Hematopoietic multipotent progenitor cell treated with erythropoietin and hydrocortisone succinate and interleukin-3 and kit ligand, for 6 days (in vitro differentiated cells): ENCODE measurements around the gene TMEM250.

Experiments used
- DNase-seq: peaks from one replicate; pipeline ENCODE4 v3.0.0-alpha.2; 2015

TMEM250 gene

GRCh38 chr9:136081826-136082495 is 36.7 kb downstream of the TMEM250 start:
- DNase-seq, result no peak

GRCh38 chr9:136081113-136081825 is 37.4 kb downstream of the TMEM250 start:
- no peak for DNase-seq

- no peak for DNase-seq
Measured at GRCh38 chr9:136080716-136081112, 38.0 kb downstream of the TMEM250 start.

GRCh38 chr9:136079916-136080246 is 38.8 kb downstream of the TMEM250 start:
- peak; percentile 65 for DNase-seq

- no peak for DNase-seq
Measured at GRCh38 chr9:136079211-136079915, 39.3 kb downstream of the TMEM250 start.

GRCh38 chr9:136078498-136079011 is 40.1 kb downstream of the TMEM250 start:
- DNase-seq, result no peak

- no peak for DNase-seq
Measured at GRCh38 chr9:136078024-136078423, 40.7 kb downstream of the TMEM250 start.

- DNase-seq, result no peak
Measured at GRCh38 chr9:136077491-136077890, 41.2 kb downstream of the TMEM250 start.

GRCh38 chr9:136075881-136076678 is 42.6 kb downstream of the TMEM250 start:
- peak; percentile 62 for DNase-seq

- no peak for DNase-seq
Measured at GRCh38 chr9:136075134-136075841, 43.4 kb downstream of the TMEM250 start.

GRCh38 chr9:136074706-136075105 is 44.0 kb downstream of the TMEM250 start:
- no peak for DNase-seq
